Adrenal gland (tissue), 12 donors: ENCODE results near the gene NADSYN1. TPM values are rescaled to one million over a fixed set of nuclear protein-coding genes. Genes with fewer than 3 reads are reported as not detected.

Experiments used
- DNase-seq, 7 donors: peaks; one replicate each; pipeline ENCODE4 v3.0.0-alpha.2; 2019 to 2020
- H3K27ac ChIP-seq, 5 donors: fragments of 200-600 bp; sonication (generic) in 4 of 5; 1 replicate in 3 of 5; 2 replicates in 2 of 5; pipeline versions ENCODE4 v1.5.1 to v1.8.0; 2016 to 2020; ENCODE audit warnings: mild to moderate bottlenecking in 1 of 5
- H3K27me3 ChIP-seq: fragments of 200-600 bp; 2 replicates; pipeline ENCODE4 v1.8.0; 2021
- H3K36me3 ChIP-seq, 2 donors: fragments of 200-600 bp; replicated peaks in 1 of 2; 1 replicate in 1 of 2; 2 replicates in 1 of 2; pipeline versions ENCODE4 v1.5.1 to v1.8.0; 2018 to 2022
- H3K4me1 ChIP-seq, 2 donors: fragments of 200-600 bp; replicated peaks in 1 of 2; 1 replicate in 1 of 2; 2 replicates in 1 of 2; pipeline versions ENCODE4 v1.5.1 to v1.8.0; 2018 to 2021
- H3K4me3 ChIP-seq, 4 donors: fragments of 200-600 bp; sonication (generic) in 3 of 4; one replicate each; pipeline ENCODE4 v1.5.1; 2016 to 2018
- H3K9me3 ChIP-seq, 3 donors: fragments of 200-600 bp; sonication (generic) in 1 of 3; replicated peaks in 1 of 3; 1 replicate in 2 of 3; 2 replicates in 1 of 3; pipeline versions ENCODE4 v1.5.1 to v1.8.0; 2016 to 2021
- CTCF ChIP-seq, 6 experiments: fragments of 450-650 bp in 4 of 6; fragments of 200-600 bp in 2 of 6; sonication (generic) in 1 of 6; IDR thresholded peaks; 1 replicate in 5 of 6; 2 replicates in 1 of 6; pipeline versions ENCODE4 v1.5.1 to v1.8.0; 2016 to 2021; ENCODE audit warnings: antibody characterized with exemption in 6 of 6, mild to moderate bottlenecking in 2 of 6, moderate library complexity in 1 of 6
- POLR2A ChIP-seq, 2 donors: fragments of 450-650 bp; IDR thresholded peaks; one replicate each; pipeline ENCODE4 v1.6.1; 2017; ENCODE audit warnings: antibody characterized with exemption in 2 of 2, mild to moderate bottlenecking in 2 of 2, moderate library complexity in 1 of 2
- WGBS, 4 donors: extraction: QIAGEN DNeasy Blood & Tissue Kit in 2 of 4; methylation state at CpG; one replicate each; pipeline versions ENCODE4 v1.1.5 to v1.1.7; 2013 to 2017; 5-methylcytosine and 5-hydroxymethylcytosine counted together
- intact Hi-C, 2 donors: fragments of 100-400 bp; cut with DNase I; formaldehyde crosslinking; loops; one replicate each; pipeline versions ENCODE4 v1.14.1 to v1.15.0; 2022 to 2023
- polyA plus RNA-seq, 3 donors: library from polyadenylated mRNA; stranded (reverse); fragments of 200-250 nt in 2 of 3; fragments of 350-450 nt in 1 of 3; fragmentation: Illumina TruSeq in 1 of 3; extraction: RNeasy Lipid Tissue Mini Kit (QIAGEN cat#74804) in 1 of 3; gene quantifications; one replicate each; pipeline ENCODE4 v1.2.3, GENCODE V29; 2013 to 2014
- total RNA-seq, 9 donors: library from RNA; depleted of rRNA in 4 of 9; stranded (reverse); fragments of >200 nt in 4 of 9; fragments of 120-200 nt in 1 of 9; fragmentation: NEBNext Ultra II Directional in 1 of 9; extraction: Animal tissue kit (Norgen Biotek cat#: 25700) in 1 of 9; gene quantifications; one replicate each; pipeline versions ENCODE4 v1.1.0 to v1.2.4, GENCODE V29; 2013 to 2023
- donor health status: healthy with polysubstance abuse.
- donor health status: Bipolar disorder and iron deficiency.
- donor health status: DM: yes; HTN: yes; CAD: no.
- donor health status: DM: no; HTN: no; CAD: no.
- donor health status: DM: no; HTN: no; CAD: no.
- donor health status: DM: yes; HTN: yes; CAD: no.

Gene NADSYN1
- total and polyA plus RNA-seq, 12 donors: 37.1 to 128 (median 58.5) TPM

GRCh38 chr11:71442880-71443279, 10.1 kb upstream of the NADSYN1 start:
- peak in 1 of 7 donors; percentile 2 for DNase-seq
- intact Hi-C loops: no loop called here
- no peak overlapping the region for H3K4me3 ChIP-seq
- 96 to 99% (median 97%) methylated on average over 5 of the region's 5 CpGs for WGBS, 4 donors
- peaks cover 0 to 46% of the 10 kb centered on the region in 2 donors for H3K36me3 ChIP-seq
- no peak overlapping the region for H3K27ac ChIP-seq
- no peaks in the 10 kb centered on the region for H3K27me3 ChIP-seq
- H3K4me1 ChIP-seq: peaks cover 5 to 13% of the 10 kb centered on the region in 2 donors
- no peaks in the 10 kb centered on the region for H3K9me3 ChIP-seq
- TF ChIP-seq POLR2A (IDR thresholded peaks at IDR 0.05) (no peak), CTCF (IDR thresholded peaks at IDR 0.05) (no peak)

- Histone ChIP-seq H3K27me3 (no peaks in the 10 kb centered on the region), H3K4me1 (peaks cover 10 to 12% of the 10 kb centered on the region in 2 donors), H3K9me3 (no peaks in the 10 kb centered on the region), H3K27ac (no peak overlapping the region), H3K36me3 (peaks cover 0 to 39% of the 10 kb centered on the region in 2 donors), H3K4me3 (no peak overlapping the region)
- 94 to 96% (median 94%) methylated on average over 14 to 20 of the region's 20 CpGs for WGBS, 4 donors
- peak in 3 of 7 donors; percentile 5 to 13 (median 10) for DNase-seq
- no peak for TF ChIP-seq POLR2A (IDR thresholded peaks at IDR 0.05)
- TF ChIP-seq CTCF (IDR thresholded peaks at IDR 0.05): no peak
- intact Hi-C loops: no loop called here
These were observed 9.1 kb upstream of the NADSYN1 start for GRCh38 chr11:71443736-71444445.

GRCh38 chr11:71444811-71445210, 8.2 kb upstream of the NADSYN1 start:
- WGBS, 4 donors: 92 to 98% (median 94%) methylated on average over 6 of the region's 6 CpGs
- no peaks in the 10 kb centered on the region for H3K27me3 ChIP-seq
- DNase-seq: peak in 1 of 7 donors; percentile 10
- H3K4me1 ChIP-seq: peaks cover 19 to 20% of the 10 kb centered on the region in 2 donors
- H3K9me3 ChIP-seq: no peaks in the 10 kb centered on the region
- TF ChIP-seq CTCF (IDR thresholded peaks at IDR 0.05) (no peak), POLR2A (IDR thresholded peaks at IDR 0.05) (no peak)
- intact Hi-C loops: no loop called here
- H3K27ac ChIP-seq: no peak overlapping the region
- H3K4me3 ChIP-seq: no peak overlapping the region
- H3K36me3 ChIP-seq: peaks cover 0 to 32% of the 10 kb centered on the region in 2 donors

GRCh38 chr11:71446150-71446549, 6.9 kb upstream of the NADSYN1 start:
- Histone ChIP-seq H3K4me1 (peaks cover 22 to 34% of the 10 kb centered on the region in 2 donors), H3K27me3 (no peaks in the 10 kb centered on the region), H3K4me3 (no peak overlapping the region), H3K36me3 (peaks cover 0 to 26% of the 10 kb centered on the region in 2 donors), H3K27ac (no peak overlapping the region), H3K9me3 (no peaks in the 10 kb centered on the region)
- TF ChIP-seq POLR2A (IDR thresholded peaks at IDR 0.05) (no peak), CTCF (IDR thresholded peaks at IDR 0.05) (no peak)
- intact Hi-C loops: no loop called here
- DNase-seq: no peak
- WGBS, 4 donors: 94 to 100% (median 98%) methylated on average over 1 of the region's 1 CpG
